Fibroblast of mammary gland (primary cell): ENCODE data around the gene EFNA4.

Source experiments
- DNase-seq: peaks from one replicate; pipeline ENCODE4 v3.0.0-alpha.2; 2010; ENCODE audit warnings: low read depth
- H3K4me3 ChIP-seq: 2 replicates; pipeline ENCODE4 v1.5.1; 2011; ENCODE audit warnings: low read depth, mild to moderate bottlenecking, low read length, moderate library complexity; ENCODE audit not compliant: control insufficient read depth
- CTCF ChIP-seq: conservative IDR thresholded peaks from 2 replicates; pipeline ENCODE4 v1.5.1; 2011; ENCODE audit warnings: low read depth, low read length, inconsistent platforms; ENCODE audit not compliant: control insufficient read depth, insufficient read depth

Gene EFNA4

GRCh38 chr1:155079487-155080311, 16.2 kb downstream of the EFNA4 start:
- DNase-seq, result no peak
- TF ChIP-seq CTCF, result no peak
- no peak overlapping the region for H3K4me3 ChIP-seq

GRCh38 chr1:155080312-155081228, 17.0 kb downstream of the EFNA4 start:
- H3K4me3 ChIP-seq, result no peak overlapping the region
- DNase-seq, result no peak
- no peak for TF ChIP-seq CTCF

- no peak for DNase-seq
- H3K4me3 ChIP-seq, result no peak overlapping the region
- no peak for TF ChIP-seq CTCF
Measured at GRCh38 chr1:155081472-155082300, 18.1 kb downstream of the EFNA4 start.

- no peak for TF ChIP-seq CTCF
- H3K4me3 ChIP-seq, result no peak overlapping the region
- no peak for DNase-seq
Measured at GRCh38 chr1:155082301-155083051, 18.9 kb downstream of the EFNA4 start.

- H3K4me3 ChIP-seq, result no peak overlapping the region
- DNase-seq, result no peak
- no peak for TF ChIP-seq CTCF
Measured at GRCh38 chr1:155083052-155083541, 19.6 kb downstream of the EFNA4 start.
